ENCODE measurements around the gene CMTM6.

CMTM6 gene

DNA sequence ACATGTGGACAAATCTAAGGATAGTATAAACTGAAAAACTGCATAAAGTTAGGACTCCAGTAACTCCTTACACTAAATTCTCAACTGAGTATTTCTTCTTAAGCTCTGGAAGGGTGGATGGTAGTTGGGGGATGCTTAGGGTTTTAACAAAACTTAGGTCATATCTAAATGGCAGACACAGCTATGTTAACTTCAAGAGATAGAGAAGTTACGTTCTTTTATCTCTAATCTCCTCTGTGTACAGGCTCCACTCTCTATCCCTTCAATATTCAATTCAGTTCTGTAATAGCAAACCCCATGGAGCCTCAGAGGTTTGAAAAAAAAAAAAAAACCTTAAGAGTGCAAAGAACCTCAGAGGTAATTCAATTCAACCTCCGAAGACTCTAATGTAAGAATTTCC, 3.1 kb downstream of the CMTM6 start:
- TF ChIP-seq ZNF280D (tag by site-specific recombination; IDR thresholded peaks at IDR 0.05) (no peak), ZNF777 (tag by site-specific recombination; IDR thresholded peaks at IDR 0.05; ENCODE audit: borderline replicate concordance) (no peak), ZNF658 (tag by site-specific recombination; IDR thresholded peaks at IDR 0.05) (no peak)
- TF ChIP-seq, protein P1, sequence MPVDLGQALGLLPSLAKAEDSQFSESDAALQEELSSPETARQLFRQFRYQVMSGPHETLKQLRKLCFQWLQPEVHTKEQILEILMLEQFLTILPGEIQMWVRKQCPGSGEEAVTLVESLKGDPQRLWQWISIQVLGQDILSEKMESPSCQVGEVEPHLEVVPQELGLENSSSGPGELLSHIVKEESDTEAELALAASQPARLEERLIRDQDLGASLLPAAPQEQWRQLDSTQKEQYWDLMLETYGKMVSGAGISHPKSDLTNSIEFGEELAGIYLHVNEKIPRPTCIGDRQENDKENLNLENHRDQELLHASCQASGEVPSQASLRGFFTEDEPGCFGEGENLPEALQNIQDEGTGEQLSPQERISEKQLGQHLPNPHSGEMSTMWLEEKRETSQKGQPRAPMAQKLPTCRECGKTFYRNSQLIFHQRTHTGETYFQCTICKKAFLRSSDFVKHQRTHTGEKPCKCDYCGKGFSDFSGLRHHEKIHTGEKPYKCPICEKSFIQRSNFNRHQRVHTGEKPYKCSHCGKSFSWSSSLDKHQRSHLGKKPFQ (tag by site-specific recombination; IDR thresholded peaks at IDR 0.05) = no peak
- CTCF ChIA-PET = interaction anchor here (0.9 kb wide), 1 partner anchor 17 kb away, joined by 3 read pairs; no protein-coding TSS in a partner anchor
- POLR2A ChIA-PET = no interaction called here
- Histone ChIP-seq H3K4me3 (ENCODE audit: low read depth, low read length) (no peak overlapping the region), H3K36me3 (ENCODE audit: control insufficient read depth in 2 of 2, insufficient read depth in 1 of 2, low read length in 2 of 2) (no peaks in the 10 kb centered on the region), H3K27ac (ENCODE audit: extremely low read depth, low read depth, low read length) (no peak overlapping the region), H3K4me1 (ENCODE audit: control insufficient read depth, insufficient read depth, low read length) (peaks cover 4% of the 10 kb centered on the region; the same call in 1 of the 2 replicates), H3K9me3 (ENCODE audit: control insufficient read depth, insufficient read depth, low read depth, low read length) (no peaks in the 10 kb centered on the region)

GRCh38 chr3:32498992-32499391, 3.7 kb downstream of the CMTM6 start:
- ChIA-PET POLR2A (no interaction called here), CTCF (interaction anchor here (2.0 kb wide), 1 partner anchor 31 kb away, joined by 5 read pairs; no protein-coding TSS in a partner anchor)
- TF ChIP-seq ZNF510 (tag by site-specific recombination; IDR thresholded peaks at IDR 0.05; ENCODE audit: insufficient replicate concordance) (no peak), KLF8 (tag by site-specific recombination; IDR thresholded peaks at IDR 0.05) (no peak), HOXD13 (CRISPR knock-in tag; IDR thresholded peaks at IDR 0.05; ENCODE audit: borderline replicate concordance) (no peak), ZNF677 (tag by site-specific recombination; IDR thresholded peaks at IDR 0.05) (no peak)
- TF ChIP-seq, protein P2, sequence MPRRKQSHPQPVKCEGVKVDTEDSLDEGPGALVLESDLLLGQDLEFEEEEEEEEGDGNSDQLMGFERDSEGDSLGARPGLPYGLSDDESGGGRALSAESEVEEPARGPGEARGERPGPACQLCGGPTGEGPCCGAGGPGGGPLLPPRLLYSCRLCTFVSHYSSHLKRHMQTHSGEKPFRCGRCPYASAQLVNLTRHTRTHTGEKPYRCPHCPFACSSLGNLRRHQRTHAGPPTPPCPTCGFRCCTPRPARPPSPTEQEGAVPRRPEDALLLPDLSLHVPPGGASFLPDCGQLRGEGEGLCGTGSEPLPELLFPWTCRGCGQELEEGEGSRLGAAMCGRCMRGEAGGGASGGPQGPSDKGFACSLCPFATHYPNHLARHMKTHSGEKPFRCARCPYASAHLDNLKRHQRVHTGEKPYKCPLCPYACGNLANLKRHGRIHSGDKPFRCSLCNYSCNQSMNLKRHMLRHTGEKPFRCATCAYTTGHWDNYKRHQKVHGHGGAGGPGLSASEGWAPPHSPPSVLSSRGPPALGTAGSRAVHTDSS (tag by site-specific recombination; IDR thresholded peaks at IDR 0.05) = no peak
- TF ChIP-seq, protein P3, sequence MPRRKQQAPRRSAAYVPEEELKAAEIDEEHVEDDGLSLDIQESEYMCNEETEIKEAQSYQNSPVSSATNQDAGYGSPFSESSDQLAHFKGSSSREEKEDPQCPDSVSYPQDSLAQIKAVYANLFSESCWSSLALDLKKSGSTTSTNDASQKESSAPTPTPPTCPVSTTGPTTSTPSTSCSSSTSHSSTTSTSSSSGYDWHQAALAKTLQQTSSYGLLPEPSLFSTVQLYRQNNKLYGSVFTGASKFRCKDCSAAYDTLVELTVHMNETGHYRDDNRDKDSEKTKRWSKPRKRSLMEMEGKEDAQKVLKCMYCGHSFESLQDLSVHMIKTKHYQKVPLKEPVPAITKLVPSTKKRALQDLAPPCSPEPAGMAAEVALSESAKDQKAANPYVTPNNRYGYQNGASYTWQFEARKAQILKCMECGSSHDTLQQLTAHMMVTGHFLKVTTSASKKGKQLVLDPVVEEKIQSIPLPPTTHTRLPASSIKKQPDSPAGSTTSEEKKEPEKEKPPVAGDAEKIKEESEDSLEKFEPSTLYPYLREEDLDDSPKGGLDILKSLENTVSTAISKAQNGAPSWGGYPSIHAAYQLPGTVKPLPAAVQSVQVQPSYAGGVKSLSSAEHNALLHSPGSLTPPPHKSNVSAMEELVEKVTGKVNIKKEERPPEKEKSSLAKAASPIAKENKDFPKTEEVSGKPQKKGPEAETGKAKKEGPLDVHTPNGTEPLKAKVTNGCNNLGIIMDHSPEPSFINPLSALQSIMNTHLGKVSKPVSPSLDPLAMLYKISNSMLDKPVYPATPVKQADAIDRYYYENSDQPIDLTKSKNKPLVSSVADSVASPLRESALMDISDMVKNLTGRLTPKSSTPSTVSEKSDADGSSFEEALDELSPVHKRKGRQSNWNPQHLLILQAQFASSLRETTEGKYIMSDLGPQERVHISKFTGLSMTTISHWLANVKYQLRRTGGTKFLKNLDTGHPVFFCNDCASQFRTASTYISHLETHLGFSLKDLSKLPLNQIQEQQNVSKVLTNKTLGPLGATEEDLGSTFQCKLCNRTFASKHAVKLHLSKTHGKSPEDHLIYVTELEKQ (tag by site-specific recombination; IDR thresholded peaks at IDR 0.05; ENCODE audit: borderline replicate concordance) = no peak
- Histone ChIP-seq H3K27ac (ENCODE audit: extremely low read depth, low read depth, low read length) (no peak overlapping the region), H3K9me3 (ENCODE audit: control insufficient read depth, insufficient read depth, low read depth, low read length) (no peaks in the 10 kb centered on the region), H3K36me3 (ENCODE audit: control insufficient read depth in 2 of 2, insufficient read depth in 1 of 2, low read length in 2 of 2) (no peaks in the 10 kb centered on the region), H3K4me1 (ENCODE audit: control insufficient read depth, insufficient read depth, low read length) (peaks cover 4% of the 10 kb centered on the region; the same call in 1 of the 2 replicates), H3K4me3 (ENCODE audit: low read depth, low read length) (no peak overlapping the region)

DNA sequence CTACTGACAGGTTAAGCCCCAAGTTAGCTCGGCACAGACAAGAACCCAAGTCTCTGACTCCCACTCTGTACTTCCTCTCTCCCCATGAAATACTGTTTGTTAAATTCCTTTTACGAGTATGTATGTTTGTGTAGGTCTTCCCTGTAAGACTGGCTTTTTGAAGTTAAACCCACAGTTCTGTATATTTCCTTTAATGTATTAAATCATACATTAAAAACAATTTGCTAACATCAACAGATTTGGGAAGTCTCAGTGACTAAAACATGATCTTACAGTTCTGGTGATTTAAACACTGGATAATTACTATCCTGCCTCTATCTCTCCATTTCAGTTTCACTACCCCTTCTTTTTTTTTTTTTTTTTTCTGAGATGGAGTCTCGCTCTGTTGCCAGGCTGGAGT, 4.4 kb downstream of the CMTM6 start:
- Histone ChIP-seq H3K4me3 (ENCODE audit: low read depth, low read length) (no peak overlapping the region), H3K9me3 (ENCODE audit: control insufficient read depth, insufficient read depth, low read depth, low read length) (no peaks in the 10 kb centered on the region), H3K27ac (ENCODE audit: extremely low read depth, low read depth, low read length) (no peak overlapping the region), H3K4me1 (ENCODE audit: control insufficient read depth, insufficient read depth, low read length) (peaks cover 4% of the 10 kb centered on the region; the same call in 1 of the 2 replicates), H3K36me3 (ENCODE audit: control insufficient read depth in 2 of 2, insufficient read depth in 1 of 2, low read length in 2 of 2) (no peaks in the 10 kb centered on the region)
- TF ChIP-seq, protein P4, sequence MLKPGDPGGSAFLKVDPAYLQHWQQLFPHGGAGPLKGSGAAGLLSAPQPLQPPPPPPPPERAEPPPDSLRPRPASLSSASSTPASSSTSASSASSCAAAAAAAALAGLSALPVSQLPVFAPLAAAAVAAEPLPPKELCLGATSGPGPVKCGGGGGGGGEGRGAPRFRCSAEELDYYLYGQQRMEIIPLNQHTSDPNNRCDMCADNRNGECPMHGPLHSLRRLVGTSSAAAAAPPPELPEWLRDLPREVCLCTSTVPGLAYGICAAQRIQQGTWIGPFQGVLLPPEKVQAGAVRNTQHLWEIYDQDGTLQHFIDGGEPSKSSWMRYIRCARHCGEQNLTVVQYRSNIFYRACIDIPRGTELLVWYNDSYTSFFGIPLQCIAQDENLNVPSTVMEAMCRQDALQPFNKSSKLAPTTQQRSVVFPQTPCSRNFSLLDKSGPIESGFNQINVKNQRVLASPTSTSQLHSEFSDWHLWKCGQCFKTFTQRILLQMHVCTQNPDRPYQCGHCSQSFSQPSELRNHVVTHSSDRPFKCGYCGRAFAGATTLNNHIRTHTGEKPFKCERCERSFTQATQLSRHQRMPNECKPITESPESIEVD (tag by site-specific recombination; IDR thresholded peaks at IDR 0.05) = peak; percentile 36
- TF ChIP-seq ZNF830 (tag by site-specific recombination; IDR thresholded peaks at IDR 0.05; ENCODE audit: low read depth) (no peak), ZBTB21 (tag by site-specific recombination; IDR thresholded peaks at IDR 0.05) (no peak), EGR2 (tag by site-specific recombination; IDR thresholded peaks at IDR 0.05; ENCODE audit: low read depth) (0 out of 2 replicates have a peak, but pooled peaks have one; percentile 14), ZNF670 (tag by site-specific recombination; IDR thresholded peaks at IDR 0.05; ENCODE audit: low read depth) (no peak)
- CTCF ChIA-PET = interaction anchor here (0.6 to 2.0 kb wide), 3 partner anchors 30 to 921 kb away, joined by 3 to 5 read pairs (median 4); no protein-coding TSS in a partner anchor
- POLR2A ChIA-PET = interaction anchor here (0.7 kb wide), 1 partner anchor 321 kb away, joined by 3 read pairs; no protein-coding TSS in a partner anchor

Data from HEK293 (cell line).